GM11168 (cell line): ENCODE data around the gene OR5B3.
"Not testable (repeated sequence)": the region's sequence is repeated elsewhere in the genome, so short reads cannot be mapped to it uniquely, and the experiment has no call there.

Source experiments
- in situ Hi-C: fragments of 300-500 bp; cut with MboI; formaldehyde crosslinking; loops from one replicate; pipeline ENCODE4 v1.12.0; 2022; ENCODE audit warnings: low sequenced_read_pairs; ENCODE audit not compliant: unreplicated experiment

OR5B3 gene

DNA sequence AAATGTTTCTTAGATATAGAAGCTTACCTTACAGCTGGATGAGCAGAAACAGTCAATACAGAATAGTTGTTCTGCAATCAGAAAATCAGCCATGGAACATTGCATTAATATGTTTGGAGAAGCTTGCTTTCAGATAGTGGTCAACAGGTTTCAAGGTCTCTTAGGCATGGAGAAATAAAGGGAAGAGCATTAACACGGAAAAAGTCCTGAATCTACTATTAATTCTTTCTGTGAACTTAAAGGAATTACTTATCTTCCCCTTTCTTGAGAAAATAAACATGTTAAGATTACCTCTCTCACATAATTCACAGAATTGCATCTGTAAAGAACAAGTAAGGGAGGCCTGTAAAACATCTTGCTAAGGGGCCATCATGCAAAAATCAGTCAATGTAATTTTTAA is at the start of gene OR5B3:
OR5B3 (minus strand) TSS at position 101 of the 400 bp plus-strand sequence. CDS start 3,465 bp downstream, outside the sequence.
- in situ Hi-C loops, result no loop called here

DNA sequence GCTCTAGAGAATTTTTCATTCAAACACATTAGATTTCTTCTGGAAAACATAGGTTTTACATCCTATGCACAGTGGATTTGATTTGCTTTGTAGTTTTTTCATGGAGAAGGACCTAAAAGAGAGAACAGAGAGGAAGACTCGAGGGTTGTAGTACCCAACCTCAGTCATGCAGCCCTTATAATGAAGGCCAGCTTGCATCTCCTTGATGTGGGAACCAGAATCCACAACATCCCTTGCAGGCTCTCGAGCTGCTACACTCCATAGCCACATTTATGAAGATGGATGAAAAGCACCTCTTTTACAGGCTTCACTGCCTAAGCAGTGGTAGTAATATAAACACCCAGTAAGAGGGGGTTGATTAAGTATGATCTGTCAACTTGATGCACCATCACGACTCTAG is 44.9 kb upstream of the OR5B3 start:
- in situ Hi-C loops, result no loop called here

DNA sequence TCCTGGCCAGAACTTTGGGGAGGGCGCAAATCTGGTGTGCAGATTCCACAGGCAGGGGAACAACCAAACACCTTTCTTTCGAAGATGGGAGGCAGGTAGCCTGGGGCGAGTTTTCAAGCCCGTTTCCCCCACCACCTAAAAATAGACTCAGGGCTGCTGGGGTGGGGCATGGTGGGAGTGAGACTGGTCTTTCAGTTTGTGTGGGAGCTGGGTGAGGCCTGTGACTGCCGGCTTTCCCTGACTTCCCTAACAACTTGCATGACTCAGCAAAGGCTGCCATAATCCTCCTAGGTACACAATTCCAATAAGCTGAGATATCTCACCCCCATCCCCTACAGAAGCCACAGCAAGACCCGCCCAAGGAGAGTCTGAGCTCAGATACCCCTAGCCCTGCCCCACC is 39.6 kb upstream of the OR5B3 start:
- in situ Hi-C loops, result no loop called here

DNA sequence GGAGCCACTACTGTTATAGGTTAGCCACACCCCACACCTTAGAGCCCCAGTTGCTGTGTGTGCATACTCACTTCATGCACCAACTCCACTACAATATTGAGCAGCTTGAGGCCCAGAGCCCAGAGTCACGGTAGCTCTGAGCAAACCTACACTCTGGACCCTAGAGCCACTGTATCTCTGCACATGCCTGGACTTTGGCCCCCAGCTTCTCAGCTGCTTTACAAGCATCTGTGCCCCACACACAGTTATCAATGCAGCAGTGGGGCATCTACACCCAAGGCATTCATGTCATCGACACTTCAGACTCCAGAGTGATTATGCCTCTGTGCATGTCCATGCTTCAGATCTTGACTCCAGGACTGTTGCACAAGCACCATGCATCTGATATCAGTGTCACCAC is 37.6 kb upstream of the OR5B3 start:
- in situ Hi-C loops, result no loop called here

DNA sequence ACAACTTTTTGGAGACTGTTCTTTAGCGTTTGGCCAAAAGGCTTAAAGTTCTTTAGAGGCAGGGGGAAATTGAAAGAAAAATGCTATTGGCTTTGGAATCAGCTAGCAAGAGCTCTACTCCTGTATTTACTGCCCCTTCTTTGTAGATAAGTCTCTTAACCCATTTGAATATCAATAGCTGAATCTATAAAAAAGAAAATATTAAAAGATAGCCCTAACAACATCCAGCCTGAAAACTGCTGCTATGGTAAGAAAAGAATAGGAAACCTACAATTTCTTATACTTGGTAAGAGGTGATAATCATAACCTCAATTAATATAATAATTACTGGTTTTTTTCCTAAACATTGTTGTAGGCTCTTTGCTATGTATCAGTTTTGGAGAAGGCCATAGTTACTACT is 35.5 kb upstream of the OR5B3 start, which contains the start of gene OR5B12:
OR5B12 (minus strand) TSS at position 101 of the 400 bp plus-strand sequence. CDS start 2,085 bp downstream, outside the sequence.
- in situ Hi-C loops, result no loop called here

DNA sequence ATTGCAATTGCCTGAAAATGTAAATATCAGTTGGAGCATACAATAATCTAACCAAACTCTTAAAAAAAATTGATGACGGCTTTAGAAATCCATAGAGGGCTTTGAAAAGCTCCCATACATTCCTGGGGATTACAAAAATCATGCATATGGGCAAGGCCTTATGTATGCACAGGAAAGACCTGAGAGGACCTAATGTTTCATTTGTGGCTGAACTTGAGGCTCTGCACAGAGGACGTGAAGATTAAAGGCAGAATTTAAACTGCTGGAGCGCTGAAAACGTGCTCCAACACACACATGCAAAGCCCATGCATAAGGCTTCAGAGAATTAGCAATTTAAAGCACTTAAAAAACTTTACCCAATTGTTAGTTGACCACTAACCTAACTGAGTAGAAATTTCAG is 31.8 kb upstream of the OR5B3 start:
- in situ Hi-C loops, result no loop called here

DNA sequence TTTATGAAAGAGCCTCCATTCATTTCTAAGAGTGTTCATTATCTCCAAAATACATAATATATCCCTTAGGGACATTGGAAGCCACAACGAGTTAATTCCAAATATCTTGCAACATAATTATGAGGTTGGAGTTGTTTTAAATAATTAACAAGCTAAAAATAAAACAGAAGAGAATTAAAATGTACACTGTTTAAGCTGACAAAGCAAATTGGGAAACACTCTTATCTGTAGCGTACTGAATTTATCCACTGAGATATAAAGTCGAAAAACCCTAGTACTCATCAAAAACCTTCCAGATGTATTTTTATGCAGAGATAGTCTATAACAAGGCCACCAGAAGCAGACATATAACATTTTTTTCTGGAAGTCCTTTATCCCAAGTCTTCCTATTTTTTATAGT is 27.5 kb upstream of the OR5B3 start:
- in situ Hi-C loops, result no loop called here

DNA sequence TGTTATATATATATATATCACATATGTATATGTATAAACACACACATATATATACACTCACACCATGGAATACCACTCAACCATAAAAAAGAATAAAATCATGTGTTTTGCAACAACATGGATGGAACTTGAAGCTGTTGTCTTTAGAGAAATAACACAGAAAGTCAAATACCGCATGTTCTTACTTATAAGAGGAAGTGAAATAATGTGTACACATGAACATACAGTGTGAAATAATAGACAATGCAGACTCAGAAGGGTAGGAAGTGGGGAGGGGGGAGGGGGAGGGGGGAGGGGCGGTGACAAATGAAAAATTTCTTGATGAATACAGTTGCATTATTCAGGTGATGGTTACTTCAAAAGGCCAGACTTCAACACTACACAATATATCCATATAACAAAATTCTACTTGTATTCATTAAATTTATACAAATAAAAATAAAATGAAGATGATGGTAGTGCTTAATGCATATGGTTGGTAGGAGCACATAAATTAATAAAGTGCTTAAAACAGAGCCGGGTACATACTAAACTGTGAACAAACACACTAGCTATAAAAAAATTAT is 27.0 kb upstream of the OR5B3 start:
- in situ Hi-C loops, result no loop called here

DNA sequence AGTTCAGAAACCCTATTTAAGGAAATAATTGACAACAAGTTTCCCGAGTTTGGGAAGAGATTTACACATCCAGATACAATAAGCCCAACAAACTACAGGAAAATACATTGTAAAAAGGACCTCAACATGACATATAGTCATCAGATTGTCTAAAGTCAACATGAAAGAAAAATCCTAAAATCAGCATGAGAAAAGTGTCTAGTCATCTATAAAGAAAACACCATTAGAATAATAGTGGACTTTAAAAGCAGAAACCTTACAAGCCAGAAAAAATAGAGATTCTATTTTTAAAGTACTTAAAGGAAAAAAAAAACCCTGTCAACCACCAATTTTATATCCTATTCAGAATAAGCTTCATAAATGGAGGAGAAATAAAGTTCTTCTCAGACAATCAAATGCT is 22.6 kb upstream of the OR5B3 start:
- in situ Hi-C loops, result no loop called here

DNA sequence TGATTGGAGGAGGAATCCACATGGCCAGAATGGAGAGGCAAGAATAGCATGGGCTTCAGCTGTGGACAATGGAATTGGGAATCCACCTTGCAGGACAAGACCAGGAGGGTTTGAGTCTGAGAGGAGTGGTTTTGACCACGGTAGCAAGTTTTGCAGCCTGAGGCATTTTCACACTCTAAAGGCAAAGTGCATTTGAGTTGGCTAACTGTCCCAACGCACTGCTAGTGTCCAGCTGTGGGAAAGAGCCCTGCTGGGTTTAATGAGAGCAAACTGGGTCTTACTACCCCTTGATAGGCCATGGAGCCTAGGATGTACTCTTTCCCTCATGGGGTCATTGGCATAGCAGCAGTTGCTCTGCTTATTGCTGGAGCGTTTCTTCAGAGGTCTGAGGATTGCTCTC is 21.3 kb upstream of the OR5B3 start, which contains the start of gene OR5B2:
OR5B2 (minus strand) TSS at position 101 of the 400 bp plus-strand sequence. CDS start 4,860 bp downstream, outside the sequence.
- in situ Hi-C loops, result no loop called here

DNA sequence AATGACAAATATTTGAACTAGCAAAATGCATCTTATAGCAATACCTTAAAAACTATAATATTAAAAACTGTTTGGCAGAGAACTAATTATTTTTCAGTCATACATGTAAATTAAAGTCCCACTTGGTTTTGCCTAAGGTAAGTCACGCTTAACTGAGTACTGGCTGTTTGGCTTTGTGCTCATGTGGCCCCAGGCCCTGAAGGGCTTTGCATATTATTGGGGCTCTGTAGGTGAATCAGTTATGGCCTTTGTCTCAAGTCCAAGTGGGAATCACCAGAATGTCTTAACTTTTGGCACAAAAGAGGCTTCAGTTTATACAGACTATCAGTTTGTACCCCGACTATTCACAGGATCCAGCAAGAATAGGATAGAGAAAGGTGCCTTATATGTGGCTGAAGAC is 7.1 kb downstream of the OR5B3 start:
- in situ Hi-C loops, result not testable (repeated sequence)

DNA sequence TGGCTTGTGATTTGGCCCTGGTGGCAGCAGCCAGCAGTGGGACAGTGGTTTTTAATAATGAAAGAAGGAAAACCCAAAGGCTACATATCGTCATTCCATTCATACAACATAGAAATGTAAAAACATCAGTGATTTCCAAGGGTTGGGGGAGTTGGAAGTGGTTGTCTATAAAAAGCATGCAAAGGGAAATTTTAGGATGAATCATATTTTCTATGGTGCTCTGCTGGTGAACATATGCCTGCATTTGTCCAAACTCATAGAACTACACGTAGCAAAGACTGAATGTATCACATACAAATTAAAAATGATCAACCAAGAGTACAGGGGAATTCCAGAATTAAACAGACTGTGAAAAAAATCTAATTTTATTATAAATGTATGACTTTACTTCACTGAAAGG is 11.1 kb downstream of the OR5B3 start:
- in situ Hi-C loops, result no loop called here

DNA sequence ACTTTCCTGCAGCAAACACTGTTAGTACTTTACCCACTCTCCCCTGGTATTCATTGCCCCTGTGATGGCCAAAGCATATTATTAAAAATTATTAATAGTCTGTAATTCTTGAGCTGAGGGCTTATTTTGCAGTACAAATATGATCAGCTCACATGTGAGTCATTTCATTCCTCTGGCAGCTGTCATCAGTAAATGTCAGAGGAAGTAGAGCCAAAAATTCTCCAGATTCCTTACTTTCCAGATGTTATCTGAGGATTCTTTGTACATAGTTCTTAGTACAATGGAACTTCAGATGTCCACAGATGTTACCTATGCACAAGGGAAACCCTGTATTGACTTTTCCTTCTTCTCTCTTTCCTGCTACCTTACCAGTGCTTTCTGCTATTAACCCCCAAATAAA is 12.5 kb downstream of the OR5B3 start:
- in situ Hi-C loops, result no loop called here

DNA sequence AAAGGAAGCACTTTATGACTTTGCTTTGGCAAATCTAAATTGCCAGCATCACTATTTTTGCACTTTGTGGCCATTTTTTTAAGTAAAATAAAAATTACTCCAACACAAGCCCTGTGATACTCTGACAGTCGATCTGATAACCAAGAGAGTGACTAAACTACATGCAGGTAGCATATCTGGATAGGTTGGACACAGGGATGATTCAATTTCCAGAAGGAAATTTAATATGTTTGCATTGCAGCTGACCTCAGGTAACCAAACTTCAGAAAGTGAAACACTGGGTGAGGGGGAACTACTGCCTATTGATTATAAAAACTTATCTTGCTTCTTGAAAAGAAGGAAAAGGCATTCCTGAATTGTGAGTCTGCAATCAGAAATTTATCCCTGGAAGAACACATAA is 13.9 kb downstream of the OR5B3 start:
- in situ Hi-C loops, result no loop called here

DNA sequence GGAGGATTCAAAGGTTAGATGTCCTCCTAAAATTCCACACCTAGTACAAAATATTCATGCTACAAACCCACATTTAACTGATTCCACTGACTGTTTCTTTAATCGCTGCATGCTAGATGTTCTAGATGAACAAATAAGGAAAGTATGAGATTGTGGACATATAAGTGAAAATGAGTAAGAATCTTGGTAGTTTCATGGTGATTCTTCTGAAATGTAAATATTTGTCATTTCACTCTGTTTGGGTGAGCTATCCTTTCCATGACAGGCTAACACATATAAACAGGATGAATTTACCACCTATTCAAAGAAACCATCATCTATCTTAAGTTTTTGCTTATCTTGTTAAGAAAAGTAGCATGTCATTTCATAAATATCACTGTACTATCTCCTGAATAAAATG is 14.8 kb downstream of the OR5B3 start:
- in situ Hi-C loops, result no loop called here

DNA sequence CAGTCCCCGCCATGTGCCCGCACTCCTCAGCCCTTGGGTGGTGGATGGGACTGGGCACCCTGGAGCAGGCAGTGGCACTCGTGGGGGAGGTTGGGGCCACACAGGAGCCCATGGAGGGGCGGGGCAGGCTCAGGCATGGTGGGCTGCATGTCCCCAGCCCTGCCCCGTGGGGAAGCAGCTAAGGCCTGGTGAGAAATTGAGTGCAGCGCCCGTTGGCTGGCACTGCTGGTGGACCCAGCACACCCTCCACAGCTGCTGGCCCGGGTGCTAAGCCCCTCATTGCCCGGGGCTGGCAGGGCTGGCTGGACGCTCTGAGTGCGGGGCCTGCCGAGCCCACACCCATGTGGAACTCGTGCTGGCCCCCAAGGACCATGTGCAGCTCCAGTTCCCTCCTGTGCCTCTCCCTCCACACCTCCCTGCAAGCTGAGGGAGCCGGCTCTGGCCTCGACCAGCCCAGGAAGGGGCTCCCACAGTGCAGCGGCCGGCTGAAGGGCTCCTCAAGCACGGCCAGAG is 16.1 kb downstream of the OR5B3 start:
- in situ Hi-C loops, result no loop called here

DNA sequence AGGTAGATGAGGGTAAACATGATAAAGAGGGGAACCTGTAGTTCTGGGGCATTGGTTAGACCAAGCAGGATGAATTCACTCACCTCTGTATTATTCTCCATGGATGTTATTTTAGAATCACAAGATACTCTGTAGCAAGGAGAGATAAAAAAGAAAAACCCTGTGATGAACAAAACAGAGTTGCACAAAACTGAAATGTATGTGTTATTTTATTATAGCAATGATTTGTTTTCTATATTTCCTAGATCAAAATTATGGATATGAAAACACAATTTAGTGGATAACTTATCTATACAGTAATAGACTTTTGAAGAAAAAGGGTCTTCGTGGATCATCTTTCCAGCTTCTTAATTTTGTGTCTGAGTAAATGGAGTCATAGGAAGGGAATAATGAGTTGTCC is 47.7 kb downstream of the OR5B3 start, which contains the start of gene OR5B17:
OR5B17 (minus strand) TSS at position 101 of the 400 bp plus-strand sequence; CDS start at position 101, 0 bp downstream.
- in situ Hi-C loops, result no loop called here

DNA sequence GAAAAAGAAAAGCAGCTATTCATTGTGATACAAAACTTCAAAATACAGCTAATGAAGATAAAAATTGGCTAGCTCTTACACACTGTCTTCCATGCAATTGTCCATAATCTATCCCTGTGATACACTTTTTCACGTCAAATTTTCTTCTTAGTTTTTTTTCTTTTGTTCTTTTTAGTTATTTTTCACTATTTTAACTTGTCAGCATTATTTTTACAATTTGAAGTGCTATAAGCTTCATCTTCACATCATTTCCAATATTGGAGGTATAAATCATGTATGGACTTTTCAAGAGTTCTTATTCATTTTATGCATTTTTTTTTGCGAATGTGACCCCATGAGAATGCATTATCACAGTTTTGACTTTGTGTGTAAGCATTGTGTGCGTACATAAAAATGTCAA is 51.9 kb downstream of the OR5B3 start:
- in situ Hi-C loops, result no loop called here
